ENCODE results near the gene ADD1.
A peak's percentile ranks its signal among the peaks of the same experiment; 100 is the strongest.

The ADD1 gene

DNA sequence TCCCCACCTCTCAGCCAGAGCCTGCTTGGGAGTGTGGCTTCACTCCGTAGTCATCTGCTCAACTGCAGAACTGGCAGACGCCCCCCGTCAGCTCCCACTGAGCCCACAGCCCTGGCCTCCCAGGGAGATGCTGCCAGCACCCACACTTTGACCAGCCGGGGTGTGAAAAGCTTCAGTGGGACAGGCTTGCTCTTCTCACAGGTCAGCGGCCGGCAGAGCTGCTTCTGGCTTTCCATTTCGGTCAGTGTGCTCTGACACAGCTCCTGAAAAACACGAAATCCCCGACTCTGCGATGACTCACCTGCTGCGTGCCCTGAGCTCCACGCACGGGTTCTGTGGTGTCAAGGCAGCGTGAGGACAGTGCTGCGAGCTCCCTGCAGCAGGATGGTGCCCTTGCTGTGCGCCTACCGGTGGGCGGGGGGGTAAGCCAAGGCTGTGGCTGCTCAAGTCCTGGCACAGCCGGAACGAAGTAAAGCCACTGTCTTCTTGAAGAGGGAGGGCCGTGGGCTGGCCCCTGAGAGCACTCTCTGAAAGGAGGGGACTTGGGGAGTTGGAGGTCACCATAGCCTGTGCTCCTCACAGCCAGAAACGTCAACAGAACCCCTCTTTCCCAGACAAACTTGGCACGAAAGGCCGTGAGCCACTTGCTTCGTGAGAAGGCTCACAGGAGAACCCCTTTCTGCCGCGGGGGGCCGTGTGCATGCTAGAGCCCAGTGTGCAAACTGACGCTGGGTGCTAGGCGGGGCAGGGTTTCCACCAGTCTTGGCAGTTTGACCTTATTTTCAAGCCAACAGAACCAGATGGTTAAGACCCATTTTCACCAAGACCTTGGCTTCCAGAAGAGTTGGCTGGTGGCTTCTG lies 96.0 kb downstream of the ADD1 start:
- TF ChIP-seq, protein P1, sequence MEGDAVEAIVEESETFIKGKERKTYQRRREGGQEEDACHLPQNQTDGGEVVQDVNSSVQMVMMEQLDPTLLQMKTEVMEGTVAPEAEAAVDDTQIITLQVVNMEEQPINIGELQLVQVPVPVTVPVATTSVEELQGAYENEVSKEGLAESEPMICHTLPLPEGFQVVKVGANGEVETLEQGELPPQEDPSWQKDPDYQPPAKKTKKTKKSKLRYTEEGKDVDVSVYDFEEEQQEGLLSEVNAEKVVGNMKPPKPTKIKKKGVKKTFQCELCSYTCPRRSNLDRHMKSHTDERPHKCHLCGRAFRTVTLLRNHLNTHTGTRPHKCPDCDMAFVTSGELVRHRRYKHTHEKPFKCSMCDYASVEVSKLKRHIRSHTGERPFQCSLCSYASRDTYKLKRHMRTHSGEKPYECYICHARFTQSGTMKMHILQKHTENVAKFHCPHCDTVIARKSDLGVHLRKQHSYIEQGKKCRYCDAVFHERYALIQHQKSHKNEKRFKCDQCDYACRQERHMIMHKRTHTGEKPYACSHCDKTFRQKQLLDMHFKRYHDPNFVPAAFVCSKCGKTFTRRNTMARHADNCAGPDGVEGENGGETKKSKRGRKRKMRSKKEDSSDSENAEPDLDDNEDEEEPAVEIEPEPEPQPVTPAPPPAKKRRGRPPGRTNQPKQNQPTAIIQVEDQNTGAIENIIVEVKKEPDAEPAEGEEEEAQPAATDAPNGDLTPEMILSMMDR (IDR thresholded peaks at IDR 0.05; ENCODE audit: insufficient read depth, low read depth, low read length, missing control alignments), result no peak
- H3K4me3 ChIP-seq (ENCODE audit: low read depth, low read length), result no peak overlapping the region
- peak; percentile 29 for DNase-seq (ENCODE audit: low read depth)

DNA sequence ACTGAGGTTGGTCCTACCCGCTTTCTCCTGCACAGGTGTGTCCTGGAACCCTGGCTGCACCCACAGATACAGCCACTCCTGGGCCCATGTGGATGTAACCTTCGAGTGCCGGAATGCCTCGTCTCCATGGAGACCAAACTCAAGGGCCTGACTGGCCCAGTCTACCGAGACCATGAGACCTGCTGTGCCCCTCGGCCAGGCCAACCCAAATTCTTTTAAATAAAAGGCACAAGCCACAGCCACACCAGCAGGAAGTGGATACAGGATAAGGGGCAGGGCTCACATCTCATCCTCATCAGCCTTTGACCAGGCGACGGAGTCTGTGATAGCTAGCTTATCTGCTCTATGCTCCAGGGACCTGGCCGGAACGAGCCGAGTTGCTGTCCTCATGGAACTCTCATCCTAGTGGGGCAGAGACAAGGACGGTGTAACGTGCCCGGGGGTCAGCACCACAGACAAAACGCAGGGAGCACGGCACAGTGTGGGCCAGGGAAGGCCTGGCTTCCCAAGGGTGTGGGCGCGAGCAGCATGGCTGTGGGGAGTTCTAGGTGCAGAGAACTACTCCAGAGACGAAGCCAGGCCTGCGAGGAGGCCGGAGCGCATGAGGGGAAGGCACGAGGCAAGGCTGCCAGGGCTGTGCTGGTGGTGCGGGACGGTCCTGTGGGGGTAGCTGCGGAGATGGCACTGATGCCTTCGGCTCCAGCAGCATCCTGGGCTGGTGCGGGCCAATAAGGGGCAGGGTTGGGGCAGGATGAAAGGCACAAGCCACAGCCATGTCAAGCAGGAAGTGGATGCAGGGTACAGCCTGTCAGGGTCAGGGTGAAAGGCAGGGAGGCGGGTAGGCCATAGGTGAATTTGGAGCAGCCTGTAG lies 96.9 kb downstream of the ADD1 start:
- DNase-seq (ENCODE audit: low read depth), result no peak
- no peak overlapping the region for H3K4me3 ChIP-seq (ENCODE audit: low read depth, low read length)
- TF ChIP-seq, protein P1 (IDR thresholded peaks at IDR 0.05; ENCODE audit: insufficient read depth, low read depth, low read length, missing control alignments), result no peak

DNA sequence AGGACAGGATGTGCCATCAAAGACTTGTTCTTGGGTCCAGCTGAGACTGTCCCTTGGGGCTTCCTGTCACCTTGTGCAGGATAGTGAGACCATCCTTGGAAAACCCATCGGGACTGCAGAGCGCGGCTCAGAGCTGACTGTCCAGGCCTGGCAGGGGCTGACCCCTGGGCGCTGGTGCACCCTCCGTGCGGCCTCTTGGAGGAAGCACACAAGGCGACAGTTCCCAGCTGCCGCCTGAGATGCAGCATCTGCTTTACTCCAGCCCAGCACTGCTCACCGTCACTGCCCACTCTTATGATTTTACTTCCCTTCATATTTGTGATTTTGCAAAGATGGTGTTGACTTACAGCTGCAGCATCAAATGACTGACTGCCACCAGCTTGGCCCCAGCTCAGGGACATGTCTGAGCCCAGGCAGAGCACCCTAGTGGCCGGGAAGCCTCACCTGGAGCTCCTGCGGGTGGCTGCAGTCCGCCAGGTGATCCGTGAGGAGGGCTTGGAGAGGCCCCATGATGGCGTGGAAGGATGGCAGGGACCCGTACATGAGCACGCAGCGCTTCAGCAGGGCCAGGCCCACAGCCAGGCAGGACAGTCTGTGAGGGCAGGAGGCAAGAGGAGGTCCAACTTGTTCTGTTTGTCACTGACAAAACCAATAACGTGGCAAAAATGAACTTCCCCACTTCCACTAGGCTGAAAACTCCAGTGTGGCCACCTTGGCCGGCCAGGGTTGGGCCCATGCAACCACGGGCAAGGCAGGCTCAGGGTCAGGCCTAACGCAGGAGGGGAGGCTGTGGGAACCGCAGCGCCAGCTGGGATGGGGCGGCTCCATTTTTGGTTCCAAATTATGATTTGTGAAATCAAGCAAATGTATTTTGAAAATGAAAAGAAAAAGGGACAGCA lies 97.7 kb downstream of the ADD1 start:
- no peak overlapping the region for H3K4me3 ChIP-seq (ENCODE audit: low read depth, low read length)
- no peak for DNase-seq (ENCODE audit: low read depth)
- TF ChIP-seq, protein P1 (IDR thresholded peaks at IDR 0.05; ENCODE audit: insufficient read depth, low read depth, low read length, missing control alignments), result no peak

DNA sequence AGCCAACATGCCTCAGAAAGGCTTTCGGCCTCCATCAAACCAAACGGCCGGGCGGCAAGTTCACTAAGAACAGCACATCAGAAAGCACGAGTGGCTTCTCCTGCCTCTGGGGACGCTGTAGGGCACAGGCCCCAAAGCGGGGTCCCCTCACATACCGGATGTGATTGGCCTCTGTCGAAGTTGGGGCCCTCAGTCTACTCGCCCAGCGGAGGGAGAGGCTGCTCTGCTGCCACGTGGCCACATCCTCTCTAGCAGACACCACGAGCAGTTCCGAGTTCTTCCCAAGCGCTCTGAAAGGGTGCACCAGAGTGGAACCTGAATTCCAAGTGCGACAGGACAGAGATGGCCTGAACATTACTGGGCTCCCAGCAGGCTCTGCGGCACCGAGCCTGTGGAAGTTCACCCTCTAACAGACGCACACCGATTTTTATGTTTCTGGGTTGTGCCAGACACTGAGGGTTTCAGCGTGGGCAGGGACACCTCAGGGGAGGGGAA lies 98.4 kb downstream of the ADD1 start:
- TF ChIP-seq, protein P1 (IDR thresholded peaks at IDR 0.05; ENCODE audit: insufficient read depth, low read depth, low read length, missing control alignments), result no peak
- no peak for DNase-seq (ENCODE audit: low read depth)
- no peak overlapping the region for H3K4me3 ChIP-seq (ENCODE audit: low read depth, low read length)

DNA sequence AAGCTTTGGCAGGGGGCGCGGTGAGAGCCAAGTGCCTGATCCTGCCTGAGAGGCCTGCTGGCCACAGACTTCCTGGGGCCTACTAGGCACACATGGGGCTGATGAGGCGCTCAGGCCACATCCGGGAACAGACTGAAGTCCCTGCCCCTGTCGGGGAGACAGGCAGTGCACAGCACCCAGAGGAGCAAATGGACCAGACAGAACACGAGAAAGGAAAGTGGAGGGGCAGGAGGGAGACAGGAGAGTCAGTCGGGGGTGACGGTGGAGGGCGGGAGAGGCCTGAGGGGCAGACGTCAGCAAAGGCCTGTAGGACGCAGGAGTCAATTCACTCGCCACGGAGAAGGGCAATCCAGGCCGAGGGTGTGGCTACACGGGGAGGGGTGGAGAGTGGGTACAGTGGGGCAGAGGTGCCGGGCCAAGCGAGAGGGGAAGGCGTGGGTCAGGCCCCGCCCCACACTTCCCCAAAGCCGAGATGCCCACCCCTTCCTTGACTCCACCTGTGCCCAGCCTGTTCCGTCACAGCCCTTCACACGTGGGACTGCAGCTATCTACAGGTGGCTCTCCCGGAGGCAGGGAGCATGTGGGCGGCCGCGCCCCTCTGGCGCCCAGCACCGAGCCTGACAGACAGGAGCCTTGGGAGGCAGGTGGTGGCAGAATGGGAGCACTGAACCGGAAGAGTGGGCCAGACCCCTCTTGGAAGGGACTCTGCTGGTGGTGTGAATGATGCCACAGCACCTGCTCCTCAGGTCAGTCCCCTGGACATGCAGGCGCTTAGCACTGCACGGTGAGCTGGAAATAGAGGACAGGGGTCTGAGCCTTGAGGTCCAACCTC lies 99.1 kb downstream of the ADD1 start:
- DNase-seq (ENCODE audit: low read depth), result no peak
- TF ChIP-seq, protein P1 (IDR thresholded peaks at IDR 0.05; ENCODE audit: insufficient read depth, low read depth, low read length, missing control alignments), result no peak
- no peak overlapping the region for H3K4me3 ChIP-seq (ENCODE audit: low read depth, low read length)

Measured in GM12865 (cell line).